ENCODE results near the gene TMA16.
A peak's percentile ranks its signal among the peaks of the same experiment; 100 is the strongest.

Gene TMA16

DNA sequence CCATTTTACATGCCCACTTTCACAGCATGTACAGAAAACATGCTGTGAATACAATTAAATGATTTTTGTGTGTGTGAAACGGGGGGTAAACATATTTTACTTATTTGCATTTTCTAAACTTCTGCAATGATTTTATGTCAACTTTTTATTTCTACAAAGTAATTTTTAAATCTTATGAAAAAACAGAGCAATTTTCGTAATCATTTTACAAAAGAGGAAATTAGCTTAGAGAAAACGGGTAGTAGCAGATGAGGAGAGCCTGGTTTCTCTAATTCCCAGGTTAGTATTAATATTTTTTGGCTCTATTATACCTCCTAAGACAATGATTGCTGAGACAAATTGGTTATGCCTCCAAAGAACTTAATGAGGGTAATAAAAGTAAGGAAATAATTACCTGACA is 24.1 kb upstream of the TMA16 start:
- H3K27me3 ChIP-seq (replicated peaks; ENCODE audit: control insufficient read depth, insufficient read depth, low read length), result no peaks in the 10 kb centered on the region
- no peaks in the 10 kb centered on the region for H3K36me3 ChIP-seq (ENCODE audit: control insufficient read depth, insufficient read depth, low read length)
- TF ChIP-seq, protein P1, sequence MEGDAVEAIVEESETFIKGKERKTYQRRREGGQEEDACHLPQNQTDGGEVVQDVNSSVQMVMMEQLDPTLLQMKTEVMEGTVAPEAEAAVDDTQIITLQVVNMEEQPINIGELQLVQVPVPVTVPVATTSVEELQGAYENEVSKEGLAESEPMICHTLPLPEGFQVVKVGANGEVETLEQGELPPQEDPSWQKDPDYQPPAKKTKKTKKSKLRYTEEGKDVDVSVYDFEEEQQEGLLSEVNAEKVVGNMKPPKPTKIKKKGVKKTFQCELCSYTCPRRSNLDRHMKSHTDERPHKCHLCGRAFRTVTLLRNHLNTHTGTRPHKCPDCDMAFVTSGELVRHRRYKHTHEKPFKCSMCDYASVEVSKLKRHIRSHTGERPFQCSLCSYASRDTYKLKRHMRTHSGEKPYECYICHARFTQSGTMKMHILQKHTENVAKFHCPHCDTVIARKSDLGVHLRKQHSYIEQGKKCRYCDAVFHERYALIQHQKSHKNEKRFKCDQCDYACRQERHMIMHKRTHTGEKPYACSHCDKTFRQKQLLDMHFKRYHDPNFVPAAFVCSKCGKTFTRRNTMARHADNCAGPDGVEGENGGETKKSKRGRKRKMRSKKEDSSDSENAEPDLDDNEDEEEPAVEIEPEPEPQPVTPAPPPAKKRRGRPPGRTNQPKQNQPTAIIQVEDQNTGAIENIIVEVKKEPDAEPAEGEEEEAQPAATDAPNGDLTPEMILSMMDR (IDR thresholded peaks at IDR 0.05; ENCODE audit: insufficient read depth, low read length, poor library complexity, severe bottlenecking), result no peak
- DNase-seq (ENCODE audit: extremely low read depth, insufficient read length), result no peak
- no peak overlapping the region for H3K4me3 ChIP-seq (replicated peaks; ENCODE audit: low read depth, low read length)

DNA sequence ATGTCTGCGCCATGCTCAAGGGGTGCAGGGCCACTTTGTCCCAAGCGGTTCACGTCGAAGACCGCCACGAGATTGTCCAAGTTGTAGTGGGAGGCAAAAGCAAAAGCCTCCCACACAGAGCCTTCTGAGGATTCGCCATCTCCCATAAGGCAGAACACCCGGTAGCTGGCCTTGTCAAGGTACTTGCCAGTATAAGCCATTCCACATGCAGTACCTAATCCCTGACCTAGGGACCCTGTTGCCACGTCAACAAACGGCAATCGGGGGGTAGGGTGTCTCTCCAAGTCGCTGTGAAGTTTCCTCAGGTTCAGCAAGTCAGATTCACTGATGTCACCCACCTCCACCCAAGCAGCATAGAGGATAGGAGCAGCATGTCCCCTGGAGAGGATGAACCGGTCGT is 21.4 kb upstream of the TMA16 start:
- no peak for DNase-seq (ENCODE audit: extremely low read depth, insufficient read length)
- TF ChIP-seq, protein P1 (IDR thresholded peaks at IDR 0.05; ENCODE audit: insufficient read depth, low read length, poor library complexity, severe bottlenecking), result no peak
- no peak overlapping the region for H3K4me3 ChIP-seq (replicated peaks; ENCODE audit: low read depth, low read length)
- no peaks in the 10 kb centered on the region for H3K27me3 ChIP-seq (replicated peaks; ENCODE audit: control insufficient read depth, insufficient read depth, low read length)
- no peaks in the 10 kb centered on the region for H3K36me3 ChIP-seq (ENCODE audit: control insufficient read depth, insufficient read depth, low read length)

DNA sequence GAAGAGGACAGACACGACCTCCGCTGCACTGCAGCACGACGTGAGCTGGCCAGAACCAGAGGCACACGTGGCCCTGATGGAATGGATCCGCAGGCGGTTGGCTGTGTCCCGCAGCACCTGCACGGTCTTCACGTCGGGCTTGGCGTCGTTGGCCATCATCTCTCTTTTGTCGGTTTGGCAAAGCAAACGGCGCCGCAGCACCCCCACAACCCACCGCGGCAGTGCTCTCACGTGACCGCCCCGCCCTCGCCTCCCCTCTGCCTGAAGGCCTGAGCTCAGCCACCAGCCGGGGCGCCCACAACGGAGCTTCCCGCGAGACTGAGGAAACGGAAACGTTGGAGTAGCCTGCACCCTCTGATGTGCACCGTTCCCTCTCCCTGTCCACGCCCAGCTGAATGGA is 20.9 kb upstream of the TMA16 start, which contains the start of gene TKTL2:
Gene TKTL2, minus strand, starts transcription at position 179 of the 400 bp plus-strand sequence. Its CDS starts 20 bp downstream, at position 159.
- no peak within 1 kb of the TSS for H3K4me3 ChIP-seq (replicated peaks; ENCODE audit: low read depth, low read length)
- DNase-seq (ENCODE audit: extremely low read depth, insufficient read length), result no peak
- no peaks in the 10 kb centered on the region for H3K36me3 ChIP-seq (ENCODE audit: control insufficient read depth, insufficient read depth, low read length)
- no peaks in the 10 kb centered on the region for H3K27me3 ChIP-seq (replicated peaks; ENCODE audit: control insufficient read depth, insufficient read depth, low read length)
- TF ChIP-seq, protein P1 (IDR thresholded peaks at IDR 0.05; ENCODE audit: insufficient read depth, low read length, poor library complexity, severe bottlenecking), result no peak

DNA sequence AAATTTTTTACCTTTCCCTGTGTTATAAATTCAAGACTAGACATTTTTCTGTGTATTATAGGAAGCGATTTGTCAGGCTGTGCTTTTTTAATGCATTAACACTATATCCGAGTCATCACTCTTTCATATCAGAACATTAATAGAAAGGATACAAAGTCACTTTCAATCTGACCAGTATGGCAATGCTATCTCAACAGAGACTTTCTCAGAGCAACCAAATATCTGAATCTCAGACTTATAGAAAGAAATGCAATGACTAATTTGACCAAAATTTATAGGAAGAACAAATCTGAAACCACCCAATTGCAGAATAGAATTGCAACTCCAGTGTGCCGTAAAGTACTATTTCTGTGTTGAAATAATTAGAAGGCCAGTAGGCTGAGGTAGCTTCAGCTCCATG is 20.5 kb upstream of the TMA16 start:
- no peak for DNase-seq (ENCODE audit: extremely low read depth, insufficient read length)
- Histone ChIP-seq H3K36me3 (ENCODE audit: control insufficient read depth, insufficient read depth, low read length) (no peaks in the 10 kb centered on the region), H3K4me3 (replicated peaks; ENCODE audit: low read depth, low read length) (no peak overlapping the region), H3K27me3 (replicated peaks; ENCODE audit: control insufficient read depth, insufficient read depth, low read length) (no peaks in the 10 kb centered on the region)
- TF ChIP-seq, protein P1 (IDR thresholded peaks at IDR 0.05; ENCODE audit: insufficient read depth, low read length, poor library complexity, severe bottlenecking), result no peak

DNA sequence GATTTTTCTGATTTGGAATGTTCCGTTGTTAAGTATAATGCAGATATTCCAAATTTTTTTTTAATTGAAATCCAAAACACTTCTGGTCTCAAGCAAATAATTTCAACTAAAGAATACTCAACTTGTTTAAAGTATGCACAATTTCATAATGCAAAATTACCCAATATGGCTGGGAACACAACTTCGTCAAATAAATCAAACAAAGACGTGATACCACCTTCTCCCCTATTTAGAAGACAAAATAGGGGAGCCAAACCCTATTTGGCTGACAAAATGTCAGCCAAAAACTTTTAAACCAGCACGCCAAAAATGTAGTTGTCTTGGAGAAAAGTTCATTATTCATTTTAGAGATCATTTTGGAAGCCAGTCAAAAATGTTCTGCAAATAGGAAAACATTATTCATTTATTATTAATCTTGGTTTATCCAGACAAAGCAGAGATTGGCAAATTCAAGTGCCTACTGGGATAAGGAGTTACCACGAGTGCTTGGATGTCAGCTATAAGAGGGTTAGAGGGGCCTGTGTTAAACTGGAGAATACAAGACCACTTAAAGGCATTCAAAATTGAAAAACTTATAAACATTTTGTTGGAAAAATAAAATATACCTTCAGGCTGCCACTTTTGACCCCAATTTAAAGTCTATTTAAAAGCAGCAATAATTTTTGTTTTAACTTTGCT is 17.6 kb upstream of the TMA16 start:
- DNase-seq (ENCODE audit: extremely low read depth, insufficient read length), result no peak
- Histone ChIP-seq H3K36me3 (ENCODE audit: control insufficient read depth, insufficient read depth, low read length) (no peaks in the 10 kb centered on the region), H3K4me3 (replicated peaks; ENCODE audit: low read depth, low read length) (no peak overlapping the region), H3K27me3 (replicated peaks; ENCODE audit: control insufficient read depth, insufficient read depth, low read length) (no peaks in the 10 kb centered on the region)
- TF ChIP-seq, protein P1 (IDR thresholded peaks at IDR 0.05; ENCODE audit: insufficient read depth, low read length, poor library complexity, severe bottlenecking), result no peak

DNA sequence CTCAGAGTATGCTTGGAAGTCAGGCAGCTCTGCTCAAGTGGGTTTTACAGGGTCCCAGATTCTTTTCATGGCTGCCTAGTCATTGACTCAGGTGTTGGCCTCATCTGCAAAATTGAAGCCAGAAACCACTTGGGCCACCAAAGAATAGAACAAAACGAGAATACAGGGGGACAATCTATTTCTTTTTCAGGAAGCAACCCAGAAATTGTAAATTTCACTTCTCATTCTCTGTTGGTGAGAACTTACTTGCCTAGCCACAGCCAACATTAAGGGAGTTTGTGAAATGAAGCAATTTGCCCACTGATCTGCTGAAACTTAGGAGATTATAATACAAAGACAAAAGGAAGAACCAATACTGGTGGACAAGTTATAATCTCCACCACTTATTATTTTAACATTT is 12.3 kb upstream of the TMA16 start:
- DNase-seq (ENCODE audit: extremely low read depth, insufficient read length), result peak; percentile 25
- H3K4me3 ChIP-seq (replicated peaks; ENCODE audit: low read depth, low read length), result no peak overlapping the region
- H3K36me3 ChIP-seq (ENCODE audit: control insufficient read depth, insufficient read depth, low read length), result no peaks in the 10 kb centered on the region
- TF ChIP-seq, protein P1 (IDR thresholded peaks at IDR 0.05; ENCODE audit: insufficient read depth, low read length, poor library complexity, severe bottlenecking), result no peak
- no peaks in the 10 kb centered on the region for H3K27me3 ChIP-seq (replicated peaks; ENCODE audit: control insufficient read depth, insufficient read depth, low read length)
